HepG2 (cell line): Measurements from ENCODE around the gene NUP54. TPM values are rescaled to one million over a fixed set of nuclear protein-coding genes. Genes with fewer than 3 reads are reported as not detected.

Experiments
- ATAC-seq: fragments of 200-7000 bp; cut with Tn5 transposase; 3 replicates; pipeline ENCODE4 v1.9.1; 2020; ENCODE audit warnings: mild to moderate bottlenecking, moderate library complexity
- BruUV-seq: library from RNA; stranded (reverse); fragments of 400-500 nt; replicated peaks from 2 replicates; lab custom pipeline; 2021; lab: Mats Ljungman, UMichigan
- CTCF ChIA-PET: fragments of 300-600 bp; formaldehyde crosslinking; extraction: SDS; loops from one replicate; lab custom pipeline; 2021; ENCODE audit warnings: low total read pairs, inconsistent platforms, low intra/inter-chr PET ratio; lab: Yijun Ruan, JAX
- POLR2A ChIA-PET: fragments of 350-600 bp; sonication (Branson Sonifier 250); formaldehyde crosslinking; loops from one replicate; lab custom pipeline; 2020; ENCODE audit warnings: antibody characterized with exemption, inconsistent platforms; lab: Yijun Ruan, JAX
- DNase-seq: peaks from one replicate; pipeline ENCODE4 v3.0.0-alpha.2; 2015; ENCODE audit warnings: low spot score
- FAIRE-seq: peaks from 3 replicates; lab custom pipeline; 2011; peaks lifted over from hg19 to GRCh38; lab: Jason Lieb, UNC
- H2AFZ ChIP-seq: one replicate; pipeline ENCODE4 v1.6.1; 2011; ENCODE audit warnings: low read length, inconsistent platforms
- H3K27ac ChIP-seq: fragments of 300-600 bp; 3 replicates; pipeline ENCODE4 v1.8.0; 2011; ENCODE audit warnings: mixed run types, mild to moderate bottlenecking, mixed read lengths, low read length, inconsistent platforms; ENCODE audit not compliant: insufficient read depth; ENCODE audit errors: extremely low read length
- H3K27me3 ChIP-seq, 2 experiments: fragments of 200-600 bp in 1 of 2; 2 replicates in 1 of 2; 3 replicates in 1 of 2; pipeline versions ENCODE4 v1.6.0 to v1.8.0; 2011; ENCODE audit warnings: low read length in 2 of 2, mild to moderate bottlenecking in 2 of 2, moderate library complexity in 2 of 2, inconsistent platforms in 1 of 2; ENCODE audit not compliant: insufficient read depth in 2 of 2, control insufficient read depth in 1 of 2
- H3K36me3 ChIP-seq, 2 experiments: fragments of 200-600 bp in 1 of 2; replicated peaks in 1 of 2; 2 replicates in 1 of 2; 3 replicates in 1 of 2; pipeline versions ENCODE4 v1.5.1 to v1.8.0; 2011; ENCODE audit warnings: low read length in 2 of 2, inconsistent platforms in 1 of 2; ENCODE audit not compliant: insufficient read depth in 2 of 2, control insufficient read depth in 1 of 2
- H3K4me1 ChIP-seq: 2 replicates; pipeline ENCODE4 v1.5.1; 2012; ENCODE audit warnings: low read length, inconsistent platforms; ENCODE audit not compliant: insufficient read depth
- H3K4me2 ChIP-seq: 2 replicates; pipeline ENCODE4 v1.6.0; 2011; ENCODE audit warnings: low read depth, low read length, inconsistent platforms
- H3K4me3 ChIP-seq, 3 experiments: fragments of 200-600 bp in 1 of 3; sonication (generic), shearing (Covaris generic) in 1 of 3; replicated peaks in 1 of 3; 2 replicates each; pipeline ENCODE4 v1.5.1; 2011 to 2016; ENCODE audit warnings: low read length in 3 of 3, inconsistent platforms in 2 of 3, low read depth in 2 of 3, mild to moderate bottlenecking in 2 of 3, control low read depth in 1 of 3, mixed read lengths in 1 of 3; ENCODE audit not compliant: insufficient read depth in 1 of 3
- H3K79me2 ChIP-seq: one replicate; pipeline ENCODE4 v1.6.1; 2011; ENCODE audit warnings: low read length, inconsistent platforms; ENCODE audit not compliant: insufficient read depth
- H3K9ac ChIP-seq: 2 replicates; pipeline ENCODE4 v1.6.0; 2011; ENCODE audit warnings: mild to moderate bottlenecking, low read depth, low read length, inconsistent platforms; ENCODE audit not compliant: insufficient read depth
- H3K9me3 ChIP-seq: 2 replicates; pipeline ENCODE4 v1.5.1; 2012; ENCODE audit warnings: mild to moderate bottlenecking, low read length
- H4K20me1 ChIP-seq: 2 replicates; pipeline ENCODE4 v1.6.0; 2011; ENCODE audit warnings: inconsistent platforms, mild to moderate bottlenecking, low read length, moderate library complexity; ENCODE audit not compliant: insufficient read depth
- CSRNP2 ChIP-seq: sonication (generic); formaldehyde crosslinking; conservative IDR thresholded peaks from 2 replicates; pipeline ENCODE4 v1.8.0; 2022; ENCODE audit warnings: low read depth, missing genetic modification reagents
- MYPOP ChIP-seq: sonication (generic); formaldehyde crosslinking; IDR thresholded peaks from 2 replicates; pipeline ENCODE4 v1.8.1; 2023; ENCODE audit warnings: mild to moderate bottlenecking, moderate library complexity, missing genetic modification reagents
- PPARG ChIP-seq: conservative IDR thresholded peaks from 2 replicates; pipeline ENCODE4 v1.6.1; 2016; ENCODE audit warnings: missing biosample characterization, missing genetic modification reagents
- ZBTB40 ChIP-seq, 2 experiments: fragments of 450-650 bp in 1 of 2; sonication (generic) in 1 of 2; formaldehyde crosslinking in 1 of 2; IDR thresholded peaks; 2 replicates each; pipeline versions ENCODE4 v1.6.1 to v1.8.0; 2016 to 2022; ENCODE audit warnings: antibody characterized with exemption in 1 of 2, mild to moderate bottlenecking in 1 of 2, missing genetic modification reagents in 1 of 2
- WGBS: methylation state at CpG from one replicate; pipeline ENCODE4 v1.1.6; 2017; ENCODE audit warnings: low lambda C conversion rate; 5-methylcytosine and 5-hydroxymethylcytosine counted together
- in situ Hi-C: cut with HindIII; loops from 2 replicates; pipeline ENCODE4 v1.10.0; 2017; ENCODE audit warnings: low pct_unique_long_range_greater_than_20kb; ENCODE audit not compliant: extremely low pct_ligation_motif_present
- intact Hi-C: fragments of 100-400 bp; cut with micrococcal nuclease; formaldehyde crosslinking; loops from one replicate; pipeline ENCODE4 v1.10.0; 2022; ENCODE audit not compliant: unreplicated experiment
- polyA plus RNA-seq, 8 experiments: library from polyadenylated mRNA; depleted of rRNA in 3 of 8; stranded (reverse) in 7 of 8; unstranded in 1 of 8; fragments of >200 nt; fragmentation: Illumina TruSeq in 4 of 8; extraction: Trizol in 4 of 8; gene quantifications; 2 replicates each; pipeline versions ENCODE4 v1.2.1 to v1.2.3, GENCODE V29; 2011 to 2016; ENCODE audit warnings: low read depth in 4 of 8, missing spikeins in 1 of 8, mixed read lengths in 1 of 8; ENCODE audit not compliant: insufficient read depth in 1 of 8
- total RNA-seq, 5 experiments: library from RNA; depleted of rRNA; stranded (reverse); fragments of >200 nt; fragmentation: Illumina TruSeq; extraction: Trizol; gene quantifications; 2 replicates each; pipeline ENCODE4 v1.2.3, GENCODE V29; 2016; ENCODE audit warnings: low read depth in 1 of 5
- TF ChIP-seq, protein P1 (sequence below): sonication (generic); formaldehyde crosslinking; IDR thresholded peaks from 2 replicates; pipeline ENCODE4 v1.4.0; 2020; ENCODE audit warnings: missing genetic modification reagents, borderline replicate concordance

The NUP54 gene
- total and polyA plus RNA-seq, 2 of the 13 experiments (the other 11 are each of a cell fraction or from before 2014, with no cell fraction given) = 36.1 to 69.3 TPM

GRCh38 chr4:76147454-76148141 is 599 bp downstream of the NUP54 start:
- ATAC-seq (peak; percentile 95), DNase-seq (peak; percentile 66), FAIRE-seq (peak; percentile 60)
- Histone ChIP-seq H3K36me3 (peaks cover 0 to 9% of the 10 kb centered on the region in 2 experiments; a peak in 2 of 5 replicates), H3K4me2 (peak overlapping the region; percentile 56), H4K20me1 (peaks cover 17% of the 10 kb centered on the region), H3K4me3 (peak overlapping the region; percentile 86 to 97 (median 87)), H3K27me3 (no peaks in the 10 kb centered on the region; a peak in 1 of 5 replicates), H3K27ac (peak overlapping the region; percentile 91), H3K9me3 (no peaks in the 10 kb centered on the region), H3K79me2 (peaks cover 58% of the 10 kb centered on the region), H3K9ac (peak overlapping the region; percentile 92), H3K4me1 (peaks cover 25% of the 10 kb centered on the region), H2AFZ (no peak overlapping the region)
- in situ Hi-C loops (no loop called here), intact Hi-C loops (loop anchor here (1.0 kb wide), 2 partner anchors 157 to 159 kb away; partner anchors contain the start of genes SDAD1 and STBD1)
- ChIA-PET CTCF (no interaction called here), POLR2A (interaction anchor here (1.0 kb wide), 1 partner anchor 157 kb away, joined by 4 read pairs; the partner anchor contains the start of gene SDAD1)
- no TSS peak for BruUV-seq
- WGBS = 3% methylated on average over 18 of the region's 31 CpGs
- TF ChIP-seq, protein P1, sequence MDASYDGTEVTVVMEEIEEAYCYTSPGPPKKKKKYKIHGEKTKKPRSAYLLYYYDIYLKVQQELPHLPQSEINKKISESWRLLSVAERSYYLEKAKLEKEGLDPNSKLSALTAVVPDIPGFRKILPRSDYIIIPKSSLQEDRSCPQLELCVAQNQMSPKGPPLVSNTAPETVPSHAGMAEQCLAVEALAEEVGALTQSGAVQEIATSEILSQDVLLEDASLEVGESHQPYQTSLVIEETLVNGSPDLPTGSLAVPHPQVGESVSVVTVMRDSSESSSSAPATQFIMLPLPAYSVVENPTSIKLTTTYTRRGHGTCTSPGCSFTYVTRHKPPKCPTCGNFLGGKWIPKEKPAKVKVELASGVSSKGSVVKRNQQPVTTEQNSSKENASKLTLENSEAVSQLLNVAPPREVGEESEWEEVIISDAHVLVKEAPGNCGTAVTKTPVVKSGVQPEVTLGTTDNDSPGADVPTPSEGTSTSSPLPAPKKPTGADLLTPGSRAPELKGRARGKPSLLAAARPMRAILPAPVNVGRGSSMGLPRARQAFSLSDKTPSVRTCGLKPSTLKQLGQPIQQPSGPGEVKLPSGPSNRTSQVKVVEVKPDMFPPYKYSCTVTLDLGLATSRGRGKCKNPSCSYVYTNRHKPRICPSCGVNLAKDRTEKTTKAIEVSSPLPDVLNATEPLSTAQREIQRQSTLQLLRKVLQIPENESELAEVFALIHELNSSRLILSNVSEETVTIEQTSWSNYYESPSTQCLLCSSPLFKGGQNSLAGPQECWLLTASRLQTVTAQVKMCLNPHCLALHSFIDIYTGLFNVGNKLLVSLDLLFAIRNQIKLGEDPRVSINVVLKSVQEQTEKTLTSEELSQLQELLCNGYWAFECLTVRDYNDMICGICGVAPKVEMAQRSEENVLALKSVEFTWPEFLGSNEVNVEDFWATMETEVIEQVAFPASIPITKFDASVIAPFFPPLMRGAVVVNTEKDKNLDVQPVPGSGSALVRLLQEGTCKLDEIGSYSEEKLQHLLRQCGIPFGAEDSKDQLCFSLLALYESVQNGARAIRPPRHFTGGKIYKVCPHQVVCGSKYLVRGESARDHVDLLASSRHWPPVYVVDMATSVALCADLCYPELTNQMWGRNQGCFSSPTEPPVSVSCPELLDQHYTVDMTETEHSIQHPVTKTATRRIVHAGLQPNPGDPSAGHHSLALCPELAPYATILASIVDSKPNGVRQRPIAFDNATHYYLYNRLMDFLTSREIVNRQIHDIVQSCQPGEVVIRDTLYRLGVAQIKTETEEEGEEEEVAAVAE (CRISPR knock-in tag) = no peak
- TF ChIP-seq ZBTB40 (IDR thresholded peaks at IDR 0.05) = no peak
- no peak for TF ChIP-seq ZBTB40 (CRISPR knock-in tag; IDR thresholded peaks at IDR 0.05)
- TF ChIP-seq PPARG = no peak
- no peak for TF ChIP-seq MYPOP (CRISPR knock-in tag)
- TF ChIP-seq CSRNP2 (CRISPR knock-in tag) = no peak
